Heart right ventricle (tissue), 16 donors: ENCODE measurements around the gene EFCAB6. TPM values are rescaled to one million over a fixed set of nuclear protein-coding genes. Genes with fewer than 3 reads are reported as not detected.

Experiments used
- ATAC-seq, 8 donors: fragments of 200-7000 bp; cut with Tn5 transposase; one replicate each; pipeline ENCODE4 v1.9.1; 2020; ENCODE audit warnings: mild to moderate bottlenecking in 8 of 8, moderate library complexity in 8 of 8, moderate number of reproducible peaks in 1 of 8
- DNase-seq, 2 donors: peaks; one replicate each; pipeline ENCODE4 v3.0.0-alpha.2; 2020
- H3K27ac ChIP-seq, 10 donors: fragments of 200-600 bp; sonication (generic) in 2 of 10; one replicate each; pipeline versions ENCODE4 v1.5.0 to v1.8.0; 2020 to 2022; ENCODE audit warnings: mild to moderate bottlenecking in 3 of 10
- H3K27me3 ChIP-seq, 7 donors: fragments of 200-600 bp; one replicate each; pipeline ENCODE4 v1.8.0; 2021 to 2022; ENCODE audit warnings: mild to moderate bottlenecking in 2 of 7
- H3K36me3 ChIP-seq, 9 donors: fragments of 200-600 bp; sonication (generic) in 1 of 9; one replicate each; pipeline versions ENCODE4 v1.5.0 to v1.8.0; 2020 to 2022; ENCODE audit warnings: mild to moderate bottlenecking in 2 of 9
- H3K4me1 ChIP-seq, 9 donors: fragments of 200-600 bp; sonication (generic) in 1 of 9; one replicate each; pipeline versions ENCODE4 v1.5.0 to v1.8.0; 2020 to 2022; ENCODE audit warnings: mild to moderate bottlenecking in 4 of 9
- H3K4me3 ChIP-seq, 10 donors: fragments of 200-600 bp; sonication (generic) in 2 of 10; one replicate each; pipeline versions ENCODE4 v1.5.0 to v1.8.0; 2020 to 2022; ENCODE audit warnings: mild to moderate bottlenecking in 7 of 10, moderate library complexity in 2 of 10
- H3K9me3 ChIP-seq, 11 donors: fragments of 200-600 bp in 10 of 11; sonication (generic) in 2 of 11; one replicate each; pipeline versions ENCODE4 v1.5.0 to v1.8.0; 2013 to 2022; ENCODE audit warnings: mild to moderate bottlenecking in 2 of 11, control low read depth in 1 of 11, moderate library complexity in 1 of 11
- WGBS, 2 donors: extraction: QIAGEN DNeasy Blood & Tissue Kit; methylation state at CpG; one replicate each; pipeline ENCODE4 v1.1.7; 2013; ENCODE audit warnings: inconsistent platforms in 1 of 2; 5-methylcytosine and 5-hydroxymethylcytosine counted together
- intact Hi-C, 10 donors: fragments of 100-400 bp; cut with DNase I; formaldehyde crosslinking; loops; one replicate each; pipeline versions ENCODE4 v1.11.1 to v1.14.2; 2022
- polyA plus RNA-seq, 2 donors: library from polyadenylated mRNA; stranded (reverse); fragments of 200-250 nt; gene quantifications; one replicate each; pipeline ENCODE4 v1.2.3, GENCODE V29; 2013
- total RNA-seq, 10 donors: library from RNA; stranded (reverse); fragmentation: NEBNext Ultra II Directional in 3 of 10; extraction: Animal tissue kit (Norgen Biotek cat#: 25700) in 3 of 10; gene quantifications; one replicate each; pipeline versions ENCODE4 v1.2.1 to v1.2.4, GENCODE V29; 2021 to 2023
- TF ChIP-seq, protein P1 (sequence below), 9 donors: fragments of 200-600 bp; sonication (generic) in 2 of 9; IDR thresholded peaks; one replicate each; pipeline versions ENCODE4 v1.5.0 to v1.8.0; 2021 to 2022; ENCODE audit warnings: antibody characterized with exemption in 9 of 9, mild to moderate bottlenecking in 5 of 9, moderate library complexity in 1 of 9
- donor health status: Arrhythmogenic right ventricular cardiomyopathy.
- donor health status: ischemic (EF 13 %, LVEDD 7.1; RV severe dilation, severe dysfunction).
- donor health status: healthy with polysubstance abuse.
- donor health status: DM: no; HTN: yes; CAD: no.
- donor health status: DM: no; HTN: no; CAD: no.
- donor health status: ischemic (EF 25% LVEDD 6.9; RV normal size, moderate dysfunction).
- donor health status: ischemic (EF 25% LVEDD 5.7; RV mildly dilated, moderate dysfunction).
- donor health status: healthy.
- donor health status: DM: yes; HTN: yes; CAD: no.
- donor health status: Ischemic cardiomyopathy.
- donor health status: ischemic (EF 35%, LVEDD 5.7; RV mildly dilated, moderate dysfunction).
- donor health status: nonischemic (EF 11% LVEDD 7.7; RV severe dilation, severe dysfunction).
- donor health status: DM: yes; HTN: yes; CAD: no.
- donor health status: PGD.
- donor health status: ischemic (EF 29% LVEDD 5.4; RV normal size, mild dysfunction).
- donor health status: nonischemic (EF 23%, LVEDD 6.1; RV moderate dilation, normal function).

EFCAB6 gene
- total and polyA plus RNA-seq, 12 donors, result 0.25 to 4.3 (median 1.8) TPM

- intact Hi-C loops, result no loop called here
- no peak overlapping the region for H3K27ac ChIP-seq
- DNase-seq (no peak), ATAC-seq (no peak)
- no peak overlapping the region for H3K4me3 ChIP-seq
- no peaks in the 10 kb centered on the region for H3K36me3 ChIP-seq
- H3K4me1 ChIP-seq, result no peaks in the 10 kb centered on the region
- H3K9me3 ChIP-seq, result no peaks in the 10 kb centered on the region
- TF ChIP-seq, protein P1, sequence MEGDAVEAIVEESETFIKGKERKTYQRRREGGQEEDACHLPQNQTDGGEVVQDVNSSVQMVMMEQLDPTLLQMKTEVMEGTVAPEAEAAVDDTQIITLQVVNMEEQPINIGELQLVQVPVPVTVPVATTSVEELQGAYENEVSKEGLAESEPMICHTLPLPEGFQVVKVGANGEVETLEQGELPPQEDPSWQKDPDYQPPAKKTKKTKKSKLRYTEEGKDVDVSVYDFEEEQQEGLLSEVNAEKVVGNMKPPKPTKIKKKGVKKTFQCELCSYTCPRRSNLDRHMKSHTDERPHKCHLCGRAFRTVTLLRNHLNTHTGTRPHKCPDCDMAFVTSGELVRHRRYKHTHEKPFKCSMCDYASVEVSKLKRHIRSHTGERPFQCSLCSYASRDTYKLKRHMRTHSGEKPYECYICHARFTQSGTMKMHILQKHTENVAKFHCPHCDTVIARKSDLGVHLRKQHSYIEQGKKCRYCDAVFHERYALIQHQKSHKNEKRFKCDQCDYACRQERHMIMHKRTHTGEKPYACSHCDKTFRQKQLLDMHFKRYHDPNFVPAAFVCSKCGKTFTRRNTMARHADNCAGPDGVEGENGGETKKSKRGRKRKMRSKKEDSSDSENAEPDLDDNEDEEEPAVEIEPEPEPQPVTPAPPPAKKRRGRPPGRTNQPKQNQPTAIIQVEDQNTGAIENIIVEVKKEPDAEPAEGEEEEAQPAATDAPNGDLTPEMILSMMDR (IDR thresholded peaks at IDR 0.05), result no peak
- 93 to 95% methylated on average over 11 of the region's 11 CpGs for WGBS, 2 donors
- no peaks in the 10 kb centered on the region for H3K27me3 ChIP-seq
Measured at GRCh38 chr22:43631201-43631600, 180.9 kb downstream of the EFCAB6 start.

GRCh38 chr22:43630451-43630850, 181.7 kb downstream of the EFCAB6 start:
- no peak for DNase-seq
- intact Hi-C loops, result no loop called here
- H3K4me1 ChIP-seq, result no peaks in the 10 kb centered on the region
- H3K27ac ChIP-seq, result no peak overlapping the region
- no peaks in the 10 kb centered on the region for H3K36me3 ChIP-seq
- TF ChIP-seq, protein P1 (IDR thresholded peaks at IDR 0.05), result no peak
- no peak for ATAC-seq
- WGBS, 2 donors, result 87 to 91% methylated on average over 12 of the region's 12 CpGs
- H3K27me3 ChIP-seq, result no peaks in the 10 kb centered on the region
- H3K9me3 ChIP-seq, result no peaks in the 10 kb centered on the region
- no peak overlapping the region for H3K4me3 ChIP-seq

DNA sequence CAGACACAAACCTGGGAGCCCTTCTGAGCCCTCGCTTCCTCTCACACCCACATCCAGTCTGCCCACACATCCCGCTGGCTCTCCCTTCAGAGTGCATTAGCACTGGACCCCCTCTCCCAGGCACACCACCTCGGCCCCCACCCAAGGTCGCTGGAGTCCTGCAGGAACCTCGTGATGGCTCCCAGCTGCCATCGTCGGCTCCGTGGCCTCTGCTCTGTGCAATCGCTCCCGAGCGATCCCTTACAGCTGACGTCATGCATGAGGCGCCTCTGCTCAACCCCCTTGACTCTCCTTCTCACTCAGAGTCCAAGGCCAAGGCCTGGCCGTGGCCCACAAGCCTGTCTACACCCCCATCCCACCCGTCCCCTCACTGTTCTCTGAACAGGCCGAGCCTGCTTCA, 183.9 kb downstream of the EFCAB6 start:
- H3K4me3 ChIP-seq, result no peak overlapping the region
- H3K27ac ChIP-seq, result no peak overlapping the region
- TF ChIP-seq, protein P1 (IDR thresholded peaks at IDR 0.05), result no peak
- no peaks in the 10 kb centered on the region for H3K9me3 ChIP-seq
- H3K4me1 ChIP-seq, result no peaks in the 10 kb centered on the region
- H3K27me3 ChIP-seq, result no peaks in the 10 kb centered on the region
- 61 to 65% methylated on average over 16 of the region's 16 CpGs for WGBS, 2 donors
- ATAC-seq (peak in 6 of 8 donors; percentile 17 to 74 (median 40)), DNase-seq (peak in 1 of 2 donors; percentile 25)
- no peaks in the 10 kb centered on the region for H3K36me3 ChIP-seq
- intact Hi-C loops, result no loop called here

GRCh38 chr22:43627485-43628213, 184.5 kb downstream of the EFCAB6 start:
- Histone ChIP-seq H3K4me3 (no peak overlapping the region), H3K36me3 (no peaks in the 10 kb centered on the region), H3K4me1 (no peaks in the 10 kb centered on the region), H3K27me3 (no peaks in the 10 kb centered on the region), H3K9me3 (no peaks in the 10 kb centered on the region), H3K27ac (no peak overlapping the region)
- ATAC-seq (no peak), DNase-seq (no peak)
- WGBS, 2 donors, result 88 to 89% methylated on average over 13 of the region's 13 CpGs
- intact Hi-C loops, result no loop called here
- TF ChIP-seq, protein P1 (IDR thresholded peaks at IDR 0.05), result no peak
